ENCODE results near the gene GPR15LG.

Gene GPR15LG

DNA sequence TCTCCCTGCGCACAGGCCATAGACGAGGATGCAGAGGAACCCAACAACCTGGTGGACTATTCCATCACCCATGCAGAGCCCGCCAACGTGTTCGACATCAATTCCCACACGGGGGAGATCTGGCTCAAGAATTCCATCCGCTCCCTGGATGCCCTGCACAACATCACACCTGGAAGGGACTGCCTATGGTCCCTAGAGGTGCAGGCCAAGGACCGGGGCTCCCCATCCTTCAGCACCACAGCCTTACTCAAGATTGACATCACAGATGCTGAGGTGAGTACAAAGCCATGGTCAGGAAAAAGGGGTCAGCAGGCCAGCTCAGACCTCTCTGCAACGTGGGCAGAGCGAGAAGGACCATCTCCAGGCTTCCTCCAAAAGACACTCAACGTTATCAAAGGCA lies 39.5 kb downstream of the GPR15LG start:
- intact Hi-C loops (cut with DNase I; ENCODE audit: low total_unique reads), result no loop called here
- no peaks in the 10 kb centered on the region for H3K4me1 ChIP-seq
- DNase-seq, result peak in 1 of 2 donors; percentile 27
- no peaks in the 10 kb centered on the region for H3K36me3 ChIP-seq
- H3K9me3 ChIP-seq, result no peaks in the 10 kb centered on the region
- no peak overlapping the region for H3K4me3 ChIP-seq
- peaks cover 0 to 13% of the 10 kb centered on the region in 2 donors for H3K27me3 ChIP-seq
- TF ChIP-seq, protein P1, sequence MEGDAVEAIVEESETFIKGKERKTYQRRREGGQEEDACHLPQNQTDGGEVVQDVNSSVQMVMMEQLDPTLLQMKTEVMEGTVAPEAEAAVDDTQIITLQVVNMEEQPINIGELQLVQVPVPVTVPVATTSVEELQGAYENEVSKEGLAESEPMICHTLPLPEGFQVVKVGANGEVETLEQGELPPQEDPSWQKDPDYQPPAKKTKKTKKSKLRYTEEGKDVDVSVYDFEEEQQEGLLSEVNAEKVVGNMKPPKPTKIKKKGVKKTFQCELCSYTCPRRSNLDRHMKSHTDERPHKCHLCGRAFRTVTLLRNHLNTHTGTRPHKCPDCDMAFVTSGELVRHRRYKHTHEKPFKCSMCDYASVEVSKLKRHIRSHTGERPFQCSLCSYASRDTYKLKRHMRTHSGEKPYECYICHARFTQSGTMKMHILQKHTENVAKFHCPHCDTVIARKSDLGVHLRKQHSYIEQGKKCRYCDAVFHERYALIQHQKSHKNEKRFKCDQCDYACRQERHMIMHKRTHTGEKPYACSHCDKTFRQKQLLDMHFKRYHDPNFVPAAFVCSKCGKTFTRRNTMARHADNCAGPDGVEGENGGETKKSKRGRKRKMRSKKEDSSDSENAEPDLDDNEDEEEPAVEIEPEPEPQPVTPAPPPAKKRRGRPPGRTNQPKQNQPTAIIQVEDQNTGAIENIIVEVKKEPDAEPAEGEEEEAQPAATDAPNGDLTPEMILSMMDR (IDR thresholded peaks at IDR 0.05), result no peak
- no peak overlapping the region for H3K27ac ChIP-seq

DNA sequence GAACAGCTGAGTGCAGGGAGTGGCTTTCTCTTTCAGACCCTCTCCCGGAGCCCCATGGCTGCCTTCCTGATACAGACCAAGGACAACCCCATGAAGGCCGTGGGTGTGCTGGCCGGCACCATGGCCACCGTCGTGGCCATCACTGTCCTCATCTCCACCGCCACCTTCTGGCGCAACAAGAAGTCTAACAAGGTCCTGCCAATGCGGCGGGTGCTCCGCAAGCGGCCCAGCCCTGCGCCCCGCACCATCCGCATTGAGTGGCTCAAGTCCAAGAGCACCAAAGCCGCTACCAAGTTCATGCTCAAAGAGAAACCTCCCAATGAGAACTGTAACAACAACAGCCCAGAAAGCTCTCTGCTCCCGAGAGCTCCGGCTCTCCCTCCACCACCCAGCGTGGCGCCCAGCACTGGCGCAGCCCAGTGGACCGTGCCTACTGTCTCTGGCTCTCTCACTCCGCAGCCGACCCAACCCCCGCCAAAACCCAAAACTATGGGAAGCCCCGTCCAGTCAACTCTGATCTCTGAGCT lies 40.5 kb downstream of the GPR15LG start:
- peak in 1 of 2 donors; percentile 57 for DNase-seq
- Histone ChIP-seq H3K9me3 (no peaks in the 10 kb centered on the region), H3K27ac (no peak overlapping the region), H3K4me3 (no peak overlapping the region), H3K36me3 (no peaks in the 10 kb centered on the region), H3K27me3 (peaks cover 0 to 11% of the 10 kb centered on the region in 2 donors), H3K4me1 (no peaks in the 10 kb centered on the region)
- intact Hi-C loops (cut with DNase I; ENCODE audit: low total_unique reads), result no loop called here
- TF ChIP-seq, protein P1 (IDR thresholded peaks at IDR 0.05), result no peak

DNA sequence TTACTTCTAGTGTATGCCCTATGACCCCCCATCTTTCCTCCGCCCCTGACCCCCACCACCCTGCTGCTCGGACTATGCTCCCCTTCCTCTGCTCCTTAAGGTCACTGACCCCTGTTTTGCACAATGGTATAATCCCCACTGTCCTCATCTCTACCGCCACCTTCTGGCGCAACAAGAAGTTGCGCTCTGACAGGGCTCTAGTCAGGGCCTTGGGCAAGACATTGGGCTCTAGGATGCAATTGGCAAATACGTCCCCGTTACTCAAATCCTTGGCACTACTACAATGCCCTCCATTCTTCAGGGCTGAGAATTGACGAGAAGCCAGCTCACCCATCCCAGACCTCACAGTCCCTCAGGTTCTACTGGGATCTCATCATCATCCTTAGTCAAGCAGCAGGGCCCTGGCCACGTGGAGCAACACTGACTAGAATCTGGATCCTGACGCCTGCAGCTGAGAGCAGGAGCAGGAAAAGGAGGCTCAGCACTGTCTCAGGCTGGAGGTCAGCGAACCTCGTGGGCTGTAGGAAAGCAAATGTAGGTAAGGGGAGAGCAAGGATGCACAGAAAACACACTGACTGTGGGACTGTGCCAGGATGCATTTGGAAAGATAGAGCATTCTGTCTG lies 41.1 kb downstream of the GPR15LG start:
- peak in 1 of 2 donors; percentile 15 for DNase-seq

DNA sequence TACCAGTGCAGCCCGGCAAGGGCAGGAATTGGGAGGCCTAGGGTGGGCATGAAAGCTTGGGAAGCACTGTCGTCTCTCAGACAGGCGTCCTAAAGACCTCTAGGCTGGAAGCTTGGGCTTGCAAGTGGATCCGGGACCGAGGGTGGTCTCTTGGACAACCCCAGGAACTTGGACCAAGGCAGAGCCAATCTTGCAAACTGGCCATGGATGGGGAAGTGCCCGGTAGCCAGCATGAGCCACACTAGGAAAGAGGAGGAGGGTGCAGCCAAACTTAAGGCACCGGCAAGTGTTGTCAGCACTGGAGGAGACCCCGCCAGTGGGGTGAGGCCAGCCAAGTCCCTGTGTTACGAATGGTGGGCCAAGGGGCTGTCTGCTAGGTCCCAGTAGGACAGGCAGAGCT lies 43.2 kb downstream of the GPR15LG start:
- Histone ChIP-seq H3K9me3 (no peaks in the 10 kb centered on the region), H3K27ac (no peak overlapping the region), H3K27me3 (peaks cover 0 to 18% of the 10 kb centered on the region in 2 donors), H3K4me1 (no peaks in the 10 kb centered on the region), H3K4me3 (no peak overlapping the region), H3K36me3 (no peaks in the 10 kb centered on the region)
- peak in 1 of 2 donors; percentile 47 for DNase-seq
- TF ChIP-seq, protein P1 (IDR thresholded peaks at IDR 0.05), result no peak
- intact Hi-C loops (cut with DNase I; ENCODE audit: low total_unique reads), result no loop called here

More for the DNA sequence above, 41.1 kb downstream of the GPR15LG start:
- Histone ChIP-seq H3K4me3 (no peak overlapping the region), H3K36me3 (no peaks in the 10 kb centered on the region), H3K27ac (no peak overlapping the region), H3K9me3 (no peaks in the 10 kb centered on the region), H3K4me1 (no peaks in the 10 kb centered on the region), H3K27me3 (peaks cover 0 to 11% of the 10 kb centered on the region in 2 donors)
- intact Hi-C loops (cut with DNase I; ENCODE audit: low total_unique reads), result no loop called here
- TF ChIP-seq, protein P1 (IDR thresholded peaks at IDR 0.05), result no peak

DNA sequence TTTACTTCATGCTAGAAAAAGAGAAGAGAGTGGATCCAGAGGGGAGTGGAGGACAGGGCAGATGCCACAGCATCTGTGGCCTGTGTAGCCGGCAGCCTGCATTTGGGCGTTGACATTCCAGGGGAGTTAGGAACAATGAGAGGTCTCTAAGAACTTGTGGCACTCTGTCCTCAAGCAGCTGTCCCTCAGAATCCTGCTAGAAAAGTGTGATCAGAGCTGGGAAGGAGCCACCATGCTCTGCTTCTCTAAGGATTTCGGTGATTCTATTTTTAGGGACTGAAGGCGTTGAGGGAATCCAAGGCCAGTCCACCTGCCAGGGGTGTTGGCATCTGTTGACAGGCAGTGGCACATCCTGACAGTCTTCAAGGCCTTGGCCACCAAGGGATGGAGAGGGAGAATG lies 44.1 kb downstream of the GPR15LG start:
- peak in 1 of 2 donors; percentile 15 for DNase-seq
- no peak overlapping the region for H3K27ac ChIP-seq
- H3K9me3 ChIP-seq, result no peaks in the 10 kb centered on the region
- H3K4me1 ChIP-seq, result no peaks in the 10 kb centered on the region
- H3K27me3 ChIP-seq, result peaks cover 0 to 24% of the 10 kb centered on the region in 2 donors
- H3K36me3 ChIP-seq, result no peaks in the 10 kb centered on the region
- H3K4me3 ChIP-seq, result no peak overlapping the region
- intact Hi-C loops (cut with DNase I; ENCODE audit: low total_unique reads), result no loop called here
- TF ChIP-seq, protein P1 (IDR thresholded peaks at IDR 0.05), result no peak

Measured in tibial artery (tissue), 4 donors.